H1 (cell line): ENCODE measurements around the gene AHSP. TPM values are rescaled to one million over a fixed set of nuclear protein-coding genes. Genes with fewer than 3 reads are reported as not detected.

Source experiments
- CHD7 ChIP-seq: fragments of 300-600 bp; sonication (generic); IDR thresholded peaks from 2 replicates; pipeline ENCODE4 v1.7.1; 2012; ENCODE audit warnings: low read length, moderate library complexity, mild to moderate bottlenecking, inconsistent platforms; ENCODE audit not compliant: insufficient replicate concordance
- EP300 ChIP-seq, 2 experiments: IDR thresholded peaks; 1 replicate in 1 of 2; 2 replicates in 1 of 2; pipeline ENCODE4 v1.6.1; 2011 to 2012; ENCODE audit warnings: low read depth in 2 of 2, low read length in 2 of 2, mild to moderate bottlenecking in 2 of 2, borderline replicate concordance in 1 of 2, inconsistent platforms in 1 of 2, moderate library complexity in 1 of 2
- JUND ChIP-seq: IDR thresholded peaks from 2 replicates; pipeline ENCODE4 v1.6.1; 2011; ENCODE audit warnings: mild to moderate bottlenecking, improper control_type of control experiment, low read length
- SIN3A ChIP-seq, 2 experiments: IDR thresholded peaks in 1 of 2; conservative IDR thresholded peaks in 1 of 2; 2 replicates each; pipeline ENCODE4 v1.6.1; 2011 to 2012; ENCODE audit warnings: low read length in 2 of 2, improper control_type of control experiment in 1 of 2, low read depth in 1 of 2, mild to moderate bottlenecking in 1 of 2
- polyA plus RNA-seq, 7 experiments: library from polyadenylated mRNA; depleted of rRNA in 3 of 7; stranded (reverse) in 5 of 7; unstranded in 2 of 7; fragments of >200 nt in 5 of 7; fragments of 200-250 nt in 2 of 7; gene quantifications; 1 replicate in 5 of 7; 2 replicates in 1 of 7; 4 replicates in 1 of 7; pipeline versions ENCODE4 v1.2.1 to v1.2.3, GENCODE V29; 2011 to 2013; ENCODE audit warnings: missing spikeins in 2 of 7, mixed read lengths in 2 of 7
- total RNA-seq: library from RNA; stranded (reverse); fragmentation: NEBNext Ultra II Directional; extraction: Animal tissue kit (Norgen Biotek cat#: 25700); gene quantifications from 2 replicates; pipeline ENCODE4 v1.2.1, GENCODE V29; 2021

Gene AHSP
- total and polyA plus RNA-seq, 2 of the 8 experiments (the other 6 are each of a cell fraction or from before 2014, with no cell fraction given) = 0.91 to 15.3 TPM

- TF ChIP-seq CHD7 (no peak), EP300 (IDR thresholded peaks at IDR 0.05; ENCODE audit: borderline replicate concordance in 1 of 2, low read depth in 2 of 2, low read length in 2 of 2) (no peak), SIN3A (conservative IDR thresholded peaks at IDR 0.05 in 1 of 2, IDR thresholded peaks at IDR 0.05 in 1 of 2; ENCODE audit: low read depth in 1 of 2, low read length in 2 of 2) (no peak), JUND (no peak)
- TF ChIP-seq, all 59 proteins: peak for 0
Measured at GRCh38 chr16:31499928-31500327, 27.8 kb upstream of the AHSP start (continued).
